ENCODE measurements around the gene NT5C3A. TPM values are rescaled to one million over a fixed set of nuclear protein-coding genes. Genes with fewer than 3 reads are reported as not detected.

Gene NT5C3A
- total RNA-seq, 1 experiment from 2014 or later, result 18.6 TPM

DNA sequence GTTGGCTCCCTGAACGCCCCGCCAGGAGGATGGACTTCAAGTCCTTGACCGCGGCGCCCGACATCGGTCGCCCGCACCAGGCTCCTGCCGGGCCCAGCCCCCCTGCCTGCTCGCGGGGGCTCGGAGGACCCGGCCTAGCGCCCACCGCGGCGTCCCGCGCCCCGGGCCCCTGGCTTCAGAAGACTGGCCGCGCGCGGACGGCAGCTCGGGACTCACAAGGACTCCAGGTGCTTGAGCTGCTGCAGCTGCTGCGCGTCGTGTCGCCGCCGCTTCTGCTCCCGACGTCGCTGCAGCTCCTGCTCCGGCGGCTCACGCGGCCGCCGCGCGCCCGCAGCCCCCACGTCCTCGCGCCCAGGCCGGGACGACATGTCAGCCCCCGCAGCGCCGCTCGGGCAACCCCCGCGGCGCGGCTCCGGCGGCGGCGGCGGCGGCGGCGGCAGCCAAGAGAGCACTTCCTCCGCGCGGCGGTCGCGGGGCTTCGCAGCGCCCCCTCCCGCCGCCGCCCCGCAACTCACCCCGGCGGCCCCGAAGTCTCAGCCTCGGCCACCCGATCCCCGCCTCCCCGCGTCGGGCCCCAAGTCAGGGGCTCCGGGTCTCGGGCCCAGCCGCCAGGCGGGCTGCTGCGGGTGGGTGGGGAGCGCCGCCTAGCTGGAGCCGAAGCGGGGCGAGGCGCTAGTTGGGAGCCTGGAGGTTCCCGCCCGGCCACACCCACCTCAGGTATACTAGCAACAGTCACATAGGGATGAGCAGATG, 46.6 kb upstream of the NT5C3A start, which contains the start of gene RP9 (continued):
- TF ChIP-seq, protein P1, sequence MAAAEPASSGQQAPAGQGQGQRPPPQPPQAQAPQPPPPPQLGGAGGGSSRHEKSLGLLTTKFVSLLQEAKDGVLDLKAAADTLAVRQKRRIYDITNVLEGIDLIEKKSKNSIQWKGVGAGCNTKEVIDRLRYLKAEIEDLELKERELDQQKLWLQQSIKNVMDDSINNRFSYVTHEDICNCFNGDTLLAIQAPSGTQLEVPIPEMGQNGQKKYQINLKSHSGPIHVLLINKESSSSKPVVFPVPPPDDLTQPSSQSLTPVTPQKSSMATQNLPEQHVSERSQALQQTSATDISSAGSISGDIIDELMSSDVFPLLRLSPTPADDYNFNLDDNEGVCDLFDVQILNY (CRISPR knock-in tag; IDR thresholded peaks at IDR 0.05), result 0 out of 2 replicates have a peak, but pooled peaks have one; percentile 6
- no peak for TF ChIP-seq NR3C1 (CRISPR knock-in tag; conservative IDR thresholded peaks at IDR 0.05; ENCODE audit: low read depth)
- no peak for TF ChIP-seq RORB (CRISPR knock-in tag; IDR thresholded peaks at IDR 0.05)
- TF ChIP-seq, protein P2, sequence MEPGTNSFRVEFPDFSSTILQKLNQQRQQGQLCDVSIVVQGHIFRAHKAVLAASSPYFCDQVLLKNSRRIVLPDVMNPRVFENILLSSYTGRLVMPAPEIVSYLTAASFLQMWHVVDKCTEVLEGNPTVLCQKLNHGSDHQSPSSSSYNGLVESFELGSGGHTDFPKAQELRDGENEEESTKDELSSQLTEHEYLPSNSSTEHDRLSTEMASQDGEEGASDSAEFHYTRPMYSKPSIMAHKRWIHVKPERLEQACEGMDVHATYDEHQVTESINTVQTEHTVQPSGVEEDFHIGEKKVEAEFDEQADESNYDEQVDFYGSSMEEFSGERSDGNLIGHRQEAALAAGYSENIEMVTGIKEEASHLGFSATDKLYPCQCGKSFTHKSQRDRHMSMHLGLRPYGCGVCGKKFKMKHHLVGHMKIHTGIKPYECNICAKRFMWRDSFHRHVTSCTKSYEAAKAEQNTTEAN (CRISPR knock-in tag; IDR thresholded peaks at IDR 0.05), result no peak
- TF ChIP-seq NR2C2 (CRISPR knock-in tag; IDR thresholded peaks at IDR 0.05), result no peak
- no peak for TF ChIP-seq IRF2 (CRISPR knock-in tag; IDR thresholded peaks at IDR 0.05; ENCODE audit: borderline replicate concordance, low read depth)
- no peak for TF ChIP-seq GRHL2 (CRISPR knock-in tag; IDR thresholded peaks at IDR 0.05; ENCODE audit: insufficient replicate concordance, severe bottlenecking)
- TF ChIP-seq ZNF671 (CRISPR knock-in tag; IDR thresholded peaks at IDR 0.05), result no peak
- TF ChIP-seq, protein P3, sequence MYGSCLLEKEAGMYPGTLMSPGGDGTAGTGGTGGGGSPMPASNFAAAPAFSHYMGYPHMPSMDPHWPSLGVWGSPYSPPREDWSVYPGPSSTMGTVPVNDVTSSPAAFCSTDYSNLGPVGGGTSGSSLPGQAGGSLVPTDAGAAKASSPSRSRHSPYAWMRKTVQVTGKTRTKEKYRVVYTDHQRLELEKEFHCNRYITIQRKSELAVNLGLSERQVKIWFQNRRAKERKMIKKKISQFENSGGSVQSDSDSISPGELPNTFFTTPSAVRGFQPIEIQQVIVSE (CRISPR knock-in tag; IDR thresholded peaks at IDR 0.05; ENCODE audit: borderline replicate concordance), result no peak
- TF ChIP-seq ETV6 (CRISPR knock-in tag; IDR thresholded peaks at IDR 0.05), result peak; percentile 63; the same call in 1 of the 2 replicates
- TF ChIP-seq, protein P4, sequence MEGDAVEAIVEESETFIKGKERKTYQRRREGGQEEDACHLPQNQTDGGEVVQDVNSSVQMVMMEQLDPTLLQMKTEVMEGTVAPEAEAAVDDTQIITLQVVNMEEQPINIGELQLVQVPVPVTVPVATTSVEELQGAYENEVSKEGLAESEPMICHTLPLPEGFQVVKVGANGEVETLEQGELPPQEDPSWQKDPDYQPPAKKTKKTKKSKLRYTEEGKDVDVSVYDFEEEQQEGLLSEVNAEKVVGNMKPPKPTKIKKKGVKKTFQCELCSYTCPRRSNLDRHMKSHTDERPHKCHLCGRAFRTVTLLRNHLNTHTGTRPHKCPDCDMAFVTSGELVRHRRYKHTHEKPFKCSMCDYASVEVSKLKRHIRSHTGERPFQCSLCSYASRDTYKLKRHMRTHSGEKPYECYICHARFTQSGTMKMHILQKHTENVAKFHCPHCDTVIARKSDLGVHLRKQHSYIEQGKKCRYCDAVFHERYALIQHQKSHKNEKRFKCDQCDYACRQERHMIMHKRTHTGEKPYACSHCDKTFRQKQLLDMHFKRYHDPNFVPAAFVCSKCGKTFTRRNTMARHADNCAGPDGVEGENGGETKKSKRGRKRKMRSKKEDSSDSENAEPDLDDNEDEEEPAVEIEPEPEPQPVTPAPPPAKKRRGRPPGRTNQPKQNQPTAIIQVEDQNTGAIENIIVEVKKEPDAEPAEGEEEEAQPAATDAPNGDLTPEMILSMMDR (IDR thresholded peaks at IDR 0.05), result peak; percentile 60
- TF ChIP-seq, protein P5, sequence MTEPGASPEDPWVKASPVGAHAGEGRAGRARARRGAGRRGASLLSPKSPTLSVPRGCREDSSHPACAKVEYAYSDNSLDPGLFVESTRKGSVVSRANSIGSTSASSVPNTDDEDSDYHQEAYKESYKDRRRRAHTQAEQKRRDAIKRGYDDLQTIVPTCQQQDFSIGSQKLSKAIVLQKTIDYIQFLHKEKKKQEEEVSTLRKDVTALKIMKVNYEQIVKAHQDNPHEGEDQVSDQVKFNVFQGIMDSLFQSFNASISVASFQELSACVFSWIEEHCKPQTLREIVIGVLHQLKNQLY (CRISPR knock-in tag; IDR thresholded peaks at IDR 0.05), result no peak
- TF ChIP-seq RELA (CRISPR knock-in tag; IDR thresholded peaks at IDR 0.05; ENCODE audit: borderline replicate concordance), result no peak
- peak; percentile 64 for TF ChIP-seq FOXP1 (CRISPR knock-in tag; IDR thresholded peaks at IDR 0.05; ENCODE audit: borderline replicate concordance)
- TF ChIP-seq, protein P6, sequence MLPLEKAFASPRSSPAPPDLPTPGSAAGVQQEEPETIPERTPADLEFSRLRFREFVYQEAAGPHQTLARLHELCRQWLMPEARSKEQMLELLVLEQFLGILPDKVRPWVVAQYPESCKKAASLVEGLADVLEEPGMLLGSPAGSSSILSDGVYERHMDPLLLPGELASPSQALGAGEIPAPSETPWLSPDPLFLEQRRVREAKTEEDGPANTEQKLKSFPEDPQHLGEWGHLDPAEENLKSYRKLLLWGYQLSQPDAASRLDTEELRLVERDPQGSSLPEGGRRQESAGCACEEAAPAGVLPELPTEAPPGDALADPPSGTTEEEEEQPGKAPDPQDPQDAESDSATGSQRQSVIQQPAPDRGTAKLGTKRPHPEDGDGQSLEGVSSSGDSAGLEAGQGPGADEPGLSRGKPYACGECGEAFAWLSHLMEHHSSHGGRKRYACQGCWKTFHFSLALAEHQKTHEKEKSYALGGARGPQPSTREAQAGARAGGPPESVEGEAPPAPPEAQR (CRISPR knock-in tag; IDR thresholded peaks at IDR 0.05), result no peak
- TF ChIP-seq ZNF232 (CRISPR knock-in tag; IDR thresholded peaks at IDR 0.05), result 0 out of 2 replicates have a peak, but pooled peaks have one; percentile 36
- no peak for TF ChIP-seq CREB1 (CRISPR knock-in tag; IDR thresholded peaks at IDR 0.05)
- no peak for TF ChIP-seq JUN (CRISPR knock-in tag; IDR thresholded peaks at IDR 0.05)
- no peak for TF ChIP-seq FOXJ3 (CRISPR knock-in tag; IDR thresholded peaks at IDR 0.05; ENCODE audit: borderline replicate concordance)
- no peak for TF ChIP-seq ESRRA (CRISPR knock-in tag; IDR thresholded peaks at IDR 0.05; ENCODE audit: borderline replicate concordance)
- no peak for TF ChIP-seq NFATC4 (CRISPR knock-in tag; IDR thresholded peaks at IDR 0.05)
- 0 out of 2 replicates have a peak, but pooled peaks have one; percentile 11 for TF ChIP-seq TEAD1 (CRISPR knock-in tag; IDR thresholded peaks at IDR 0.05)
- no peak for TF ChIP-seq ZNF317 (CRISPR knock-in tag; IDR thresholded peaks at IDR 0.05; ENCODE audit: borderline replicate concordance, low read depth)
- TF ChIP-seq, protein P7, sequence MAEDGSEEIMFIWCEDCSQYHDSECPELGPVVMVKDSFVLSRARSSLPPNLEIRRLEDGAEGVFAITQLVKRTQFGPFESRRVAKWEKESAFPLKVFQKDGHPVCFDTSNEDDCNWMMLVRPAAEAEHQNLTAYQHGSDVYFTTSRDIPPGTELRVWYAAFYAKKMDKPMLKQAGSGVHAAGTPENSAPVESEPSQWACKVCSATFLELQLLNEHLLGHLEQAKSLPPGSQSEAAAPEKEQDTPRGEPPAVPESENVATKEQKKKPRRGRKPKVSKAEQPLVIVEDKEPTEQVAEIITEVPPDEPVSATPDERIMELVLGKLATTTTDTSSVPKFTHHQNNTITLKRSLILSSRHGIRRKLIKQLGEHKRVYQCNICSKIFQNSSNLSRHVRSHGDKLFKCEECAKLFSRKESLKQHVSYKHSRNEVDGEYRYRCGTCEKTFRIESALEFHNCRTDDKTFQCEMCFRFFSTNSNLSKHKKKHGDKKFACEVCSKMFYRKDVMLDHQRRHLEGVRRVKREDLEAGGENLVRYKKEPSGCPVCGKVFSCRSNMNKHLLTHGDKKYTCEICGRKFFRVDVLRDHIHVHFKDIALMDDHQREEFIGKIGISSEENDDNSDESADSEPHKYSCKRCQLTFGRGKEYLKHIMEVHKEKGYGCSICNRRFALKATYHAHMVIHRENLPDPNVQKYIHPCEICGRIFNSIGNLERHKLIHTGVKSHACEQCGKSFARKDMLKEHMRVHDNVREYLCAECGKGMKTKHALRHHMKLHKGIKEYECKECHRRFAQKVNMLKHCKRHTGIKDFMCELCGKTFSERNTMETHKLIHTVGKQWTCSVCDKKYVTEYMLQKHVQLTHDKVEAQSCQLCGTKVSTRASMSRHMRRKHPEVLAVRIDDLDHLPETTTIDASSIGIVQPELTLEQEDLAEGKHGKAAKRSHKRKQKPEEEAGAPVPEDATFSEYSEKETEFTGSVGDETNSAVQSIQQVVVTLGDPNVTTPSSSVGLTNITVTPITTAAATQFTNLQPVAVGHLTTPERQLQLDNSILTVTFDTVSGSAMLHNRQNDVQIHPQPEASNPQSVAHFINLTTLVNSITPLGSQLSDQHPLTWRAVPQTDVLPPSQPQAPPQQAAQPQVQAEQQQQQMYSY (CRISPR knock-in tag; IDR thresholded peaks at IDR 0.05), result peak; percentile 26; the same call in 1 of the 2 replicates
- no peak for TF ChIP-seq FOXK1 (CRISPR knock-in tag; IDR thresholded peaks at IDR 0.05)
- TF ChIP-seq, protein P8, sequence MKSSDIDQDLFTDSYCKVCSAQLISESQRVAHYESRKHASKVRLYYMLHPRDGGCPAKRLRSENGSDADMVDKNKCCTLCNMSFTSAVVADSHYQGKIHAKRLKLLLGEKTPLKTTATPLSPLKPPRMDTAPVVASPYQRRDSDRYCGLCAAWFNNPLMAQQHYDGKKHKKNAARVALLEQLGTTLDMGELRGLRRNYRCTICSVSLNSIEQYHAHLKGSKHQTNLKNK (CRISPR knock-in tag; IDR thresholded peaks at IDR 0.05), result no peak
- TF ChIP-seq TP53 (CRISPR knock-in tag; IDR thresholded peaks at IDR 0.05), result no peak
- no peak for TF ChIP-seq ZNF219 (CRISPR knock-in tag; IDR thresholded peaks at IDR 0.05; ENCODE audit: borderline replicate concordance)

Data from WTC11 (cell line).